ENCODE data around the gene ASAP2. TPM values are rescaled to one million over a fixed set of nuclear protein-coding genes. Genes with fewer than 3 reads are reported as not detected.

ASAP2 gene
- total RNA-seq, 1 donor from 2014 or later: 24.3 TPM

- intact Hi-C loops (cut with DNase I): no loop called here
- Histone ChIP-seq H3K4me3 (no peak overlapping the region), H3K27me3 (ENCODE audit: low read depth) (no peaks in the 10 kb centered on the region), H3K4me1 (peaks cover 24% of the 10 kb centered on the region), H3K27ac (no peak overlapping the region), H3K36me3 (no peaks in the 10 kb centered on the region), H3K9me3 (no peaks in the 10 kb centered on the region)
- ATAC-seq (peak; percentile 12 to 59), DNase-seq (no peak)
- TF ChIP-seq, protein P1, sequence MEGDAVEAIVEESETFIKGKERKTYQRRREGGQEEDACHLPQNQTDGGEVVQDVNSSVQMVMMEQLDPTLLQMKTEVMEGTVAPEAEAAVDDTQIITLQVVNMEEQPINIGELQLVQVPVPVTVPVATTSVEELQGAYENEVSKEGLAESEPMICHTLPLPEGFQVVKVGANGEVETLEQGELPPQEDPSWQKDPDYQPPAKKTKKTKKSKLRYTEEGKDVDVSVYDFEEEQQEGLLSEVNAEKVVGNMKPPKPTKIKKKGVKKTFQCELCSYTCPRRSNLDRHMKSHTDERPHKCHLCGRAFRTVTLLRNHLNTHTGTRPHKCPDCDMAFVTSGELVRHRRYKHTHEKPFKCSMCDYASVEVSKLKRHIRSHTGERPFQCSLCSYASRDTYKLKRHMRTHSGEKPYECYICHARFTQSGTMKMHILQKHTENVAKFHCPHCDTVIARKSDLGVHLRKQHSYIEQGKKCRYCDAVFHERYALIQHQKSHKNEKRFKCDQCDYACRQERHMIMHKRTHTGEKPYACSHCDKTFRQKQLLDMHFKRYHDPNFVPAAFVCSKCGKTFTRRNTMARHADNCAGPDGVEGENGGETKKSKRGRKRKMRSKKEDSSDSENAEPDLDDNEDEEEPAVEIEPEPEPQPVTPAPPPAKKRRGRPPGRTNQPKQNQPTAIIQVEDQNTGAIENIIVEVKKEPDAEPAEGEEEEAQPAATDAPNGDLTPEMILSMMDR (IDR thresholded peaks at IDR 0.05): no peak
Observed at GRCh38 chr2:9168821-9169221, 37.8 kb upstream of the ASAP2 start.

DNA sequence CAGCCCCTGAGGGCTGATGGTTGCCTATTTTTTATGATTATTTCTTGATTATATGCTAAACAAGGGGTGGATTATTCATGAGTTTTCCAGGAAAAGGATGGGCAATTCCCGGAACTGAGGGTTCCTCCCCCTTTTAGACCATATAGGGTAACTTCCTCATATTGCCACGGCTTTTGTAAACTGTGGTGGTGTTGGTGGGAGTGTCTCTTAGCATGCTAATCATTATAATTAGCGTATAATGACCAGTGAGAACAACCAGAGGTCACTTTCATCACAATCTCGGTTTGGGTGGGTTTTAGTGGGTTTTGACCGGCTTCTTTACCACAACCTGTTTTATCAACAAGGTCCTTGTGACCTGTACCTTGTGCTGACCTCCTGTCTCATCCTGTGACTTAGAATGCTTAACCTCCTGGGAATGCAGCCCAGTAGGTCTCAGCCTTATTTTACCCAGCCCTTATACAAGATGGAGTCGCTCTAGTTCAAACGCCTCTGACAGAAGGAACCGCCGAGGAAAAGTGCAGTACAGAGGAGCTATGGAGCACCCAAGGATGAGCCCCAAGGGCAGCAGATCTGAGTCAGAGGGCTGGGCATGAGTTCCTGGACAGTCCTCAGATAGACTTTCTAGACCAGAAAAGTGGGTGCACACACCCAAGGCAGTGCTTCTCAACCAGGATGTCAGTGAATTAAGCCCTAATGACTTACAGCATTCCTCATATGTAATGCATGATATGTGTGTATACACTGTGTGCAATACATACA is 37.1 kb upstream of the ASAP2 start:
- ATAC-seq: no peak
- H3K4me1 ChIP-seq: peaks cover 24% of the 10 kb centered on the region

GRCh38 chr2:9170458-9171130 is 36.0 kb upstream of the ASAP2 start:
- Histone ChIP-seq H3K27ac (no peak overlapping the region), H3K27me3 (ENCODE audit: low read depth) (no peaks in the 10 kb centered on the region), H3K9me3 (no peaks in the 10 kb centered on the region), H3K4me1 (peaks cover 24% of the 10 kb centered on the region), H3K36me3 (no peaks in the 10 kb centered on the region), H3K4me3 (no peak overlapping the region)
- intact Hi-C loops (cut with DNase I): no loop called here
- DNase-seq (no peak), ATAC-seq (peak in 1 of 2 donors; percentile 20)
- TF ChIP-seq, protein P1 (IDR thresholded peaks at IDR 0.05): no peak

More for the DNA sequence above, 37.1 kb upstream of the ASAP2 start:
- H3K27ac ChIP-seq: no peak overlapping the region
- H3K4me3 ChIP-seq: no peak overlapping the region
- DNase-seq: no peak
- H3K9me3 ChIP-seq: no peaks in the 10 kb centered on the region
- no peaks in the 10 kb centered on the region for H3K36me3 ChIP-seq
- TF ChIP-seq, protein P1 (IDR thresholded peaks at IDR 0.05): no peak
- no peaks in the 10 kb centered on the region for H3K27me3 ChIP-seq (ENCODE audit: low read depth)
- intact Hi-C loops (cut with DNase I): no loop called here

- no peaks in the 10 kb centered on the region for H3K27me3 ChIP-seq (ENCODE audit: low read depth)
- peaks cover 17% of the 10 kb centered on the region for H3K4me1 ChIP-seq
- ATAC-seq (peak; percentile 86 to 88), DNase-seq (peak; percentile 68)
- no peaks in the 10 kb centered on the region for H3K9me3 ChIP-seq
- no peak overlapping the region for H3K4me3 ChIP-seq
- H3K36me3 ChIP-seq: no peaks in the 10 kb centered on the region
- H3K27ac ChIP-seq: peak overlapping the region; percentile 33
- TF ChIP-seq, protein P1 (IDR thresholded peaks at IDR 0.05): no peak
- intact Hi-C loops (cut with DNase I): no loop called here
Observed at GRCh38 chr2:9174771-9175437, 31.7 kb upstream of the ASAP2 start.

GRCh38 chr2:9178110-9178903 is 28.3 kb upstream of the ASAP2 start:
- Histone ChIP-seq H3K27ac (peak overlapping the region; percentile 59), H3K4me1 (peaks cover 14% of the 10 kb centered on the region), H3K27me3 (ENCODE audit: low read depth) (no peaks in the 10 kb centered on the region), H3K4me3 (no peak overlapping the region), H3K9me3 (no peaks in the 10 kb centered on the region), H3K36me3 (no peaks in the 10 kb centered on the region)
- DNase-seq: no peak
- peak; percentile 62 to 70 for ATAC-seq
- intact Hi-C loops (cut with DNase I): no loop called here
- TF ChIP-seq, protein P1 (IDR thresholded peaks at IDR 0.05): no peak
